H1 (cell line): ENCODE measurements around the gene LAIR2. TPM values are rescaled to one million over a fixed set of nuclear protein-coding genes. Genes with fewer than 3 reads are reported as not detected.

ENCODE experiments used
- CREB1 ChIP-seq: IDR thresholded peaks from 2 replicates; pipeline ENCODE4 v1.6.1; 2012; ENCODE audit warnings: inconsistent platforms
- GABPA ChIP-seq: IDR thresholded peaks from 2 replicates; pipeline ENCODE4 v1.6.1; 2011; ENCODE audit warnings: mild to moderate bottlenecking, low read length, moderate library complexity, borderline replicate concordance; ENCODE audit not compliant: insufficient read depth
- NRF1 ChIP-seq: IDR thresholded peaks from 2 replicates; pipeline ENCODE4 v1.6.1; 2011; ENCODE audit warnings: mild to moderate bottlenecking, low read depth, low read length, improper control_type of control experiment
- RBBP5 ChIP-seq: IDR thresholded peaks from 2 replicates; pipeline ENCODE4 v1.7.1; 2012; ENCODE audit warnings: low read depth, mild to moderate bottlenecking, inconsistent platforms, low read length, moderate library complexity, borderline replicate concordance
- SAP30 ChIP-seq: fragments of 300-600 bp; sonication (generic); IDR thresholded peaks from 2 replicates; pipeline ENCODE4 v1.7.1; 2012; ENCODE audit warnings: low read length, moderate library complexity, mild to moderate bottlenecking, inconsistent platforms; ENCODE audit not compliant: insufficient read depth, insufficient replicate concordance
- SIN3A ChIP-seq, 2 experiments: IDR thresholded peaks in 1 of 2; conservative IDR thresholded peaks in 1 of 2; 2 replicates each; pipeline ENCODE4 v1.6.1; 2011 to 2012; ENCODE audit warnings: low read length in 2 of 2, improper control_type of control experiment in 1 of 2, low read depth in 1 of 2, mild to moderate bottlenecking in 1 of 2
- polyA plus RNA-seq, 7 experiments: library from polyadenylated mRNA; depleted of rRNA in 3 of 7; stranded (reverse) in 5 of 7; unstranded in 2 of 7; fragments of >200 nt in 5 of 7; fragments of 200-250 nt in 2 of 7; gene quantifications; 1 replicate in 5 of 7; 2 replicates in 1 of 7; 4 replicates in 1 of 7; pipeline versions ENCODE4 v1.2.1 to v1.2.3, GENCODE V29; 2011 to 2013; ENCODE audit warnings: missing spikeins in 2 of 7, mixed read lengths in 2 of 7
- total RNA-seq: library from RNA; stranded (reverse); fragmentation: NEBNext Ultra II Directional; extraction: Animal tissue kit (Norgen Biotek cat#: 25700); gene quantifications from 2 replicates; pipeline ENCODE4 v1.2.1, GENCODE V29; 2021
- TF ChIP-seq, protein P1 (sequence below): IDR thresholded peaks from 2 replicates; pipeline ENCODE4 v1.6.1; 2012; ENCODE audit warnings: low read length, inconsistent platforms

Gene LAIR2
- total and polyA plus RNA-seq, 2 of the 8 experiments (the other 6 are each of a cell fraction or from before 2014, with no cell fraction given): not detected

DNA sequence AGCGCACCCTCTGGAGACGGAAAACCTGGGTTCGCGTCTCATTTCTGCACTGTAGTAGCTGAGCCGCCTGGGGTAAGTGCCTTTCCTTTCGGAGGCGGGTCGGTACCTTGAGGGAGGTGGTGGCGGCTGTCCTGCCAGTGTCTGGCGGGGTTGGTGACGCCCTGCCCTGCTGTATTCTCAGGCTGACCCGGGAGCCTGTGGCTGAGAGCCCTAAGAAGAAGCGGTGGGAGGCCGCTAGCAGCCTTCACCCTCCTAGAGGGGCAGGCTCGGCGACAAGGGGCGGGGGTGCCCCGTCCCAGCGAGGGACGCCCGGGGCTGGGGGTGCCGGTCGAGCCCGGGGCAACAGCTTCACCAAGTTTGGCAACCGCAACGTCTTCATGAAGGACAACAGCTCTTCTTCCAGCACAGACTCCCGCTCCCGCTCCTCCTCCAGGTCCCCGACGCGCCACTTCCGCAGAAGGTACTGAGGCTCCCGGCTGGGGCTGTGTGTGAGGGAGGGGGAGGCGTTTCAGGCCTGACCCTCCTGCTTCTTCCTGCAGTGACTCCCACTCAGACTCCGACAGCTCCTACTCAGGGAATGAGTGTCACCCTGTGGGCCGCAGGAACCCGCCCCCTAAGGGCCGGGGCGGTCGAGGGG, 46.7 kb upstream of the LAIR2 start (continued):
- no peak for TF ChIP-seq SAP30
- no peak for TF ChIP-seq NRF1
- TF ChIP-seq CREB1: no peak
- TF ChIP-seq SIN3A (conservative IDR thresholded peaks at IDR 0.05 in 1 of 2, IDR thresholded peaks at IDR 0.05 in 1 of 2; ENCODE audit: low read depth in 1 of 2, low read length in 2 of 2): no peak
- TF ChIP-seq RBBP5: no peak
- no peak for TF ChIP-seq GABPA
- TF ChIP-seq, protein P1, sequence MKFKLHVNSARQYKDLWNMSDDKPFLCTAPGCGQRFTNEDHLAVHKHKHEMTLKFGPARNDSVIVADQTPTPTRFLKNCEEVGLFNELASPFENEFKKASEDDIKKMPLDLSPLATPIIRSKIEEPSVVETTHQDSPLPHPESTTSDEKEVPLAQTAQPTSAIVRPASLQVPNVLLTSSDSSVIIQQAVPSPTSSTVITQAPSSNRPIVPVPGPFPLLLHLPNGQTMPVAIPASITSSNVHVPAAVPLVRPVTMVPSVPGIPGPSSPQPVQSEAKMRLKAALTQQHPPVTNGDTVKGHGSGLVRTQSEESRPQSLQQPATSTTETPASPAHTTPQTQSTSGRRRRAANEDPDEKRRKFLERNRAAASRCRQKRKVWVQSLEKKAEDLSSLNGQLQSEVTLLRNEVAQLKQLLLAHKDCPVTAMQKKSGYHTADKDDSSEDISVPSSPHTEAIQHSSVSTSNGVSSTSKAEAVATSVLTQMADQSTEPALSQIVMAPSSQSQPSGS: no peak
